ENCODE data around the gene MAD2L1. TPM values are rescaled to one million over a fixed set of nuclear protein-coding genes. Genes with fewer than 3 reads are reported as not detected.
A peak's percentile ranks its signal among the peaks of the same experiment; 100 is the strongest.
"Not testable (repeated sequence)": the region's sequence is repeated elsewhere in the genome, so short reads cannot be mapped to it uniquely, and the experiment has no call there.

Gene MAD2L1
- total RNA-seq: 7.7 and 18.3 TPM in 2 replicates

DNA sequence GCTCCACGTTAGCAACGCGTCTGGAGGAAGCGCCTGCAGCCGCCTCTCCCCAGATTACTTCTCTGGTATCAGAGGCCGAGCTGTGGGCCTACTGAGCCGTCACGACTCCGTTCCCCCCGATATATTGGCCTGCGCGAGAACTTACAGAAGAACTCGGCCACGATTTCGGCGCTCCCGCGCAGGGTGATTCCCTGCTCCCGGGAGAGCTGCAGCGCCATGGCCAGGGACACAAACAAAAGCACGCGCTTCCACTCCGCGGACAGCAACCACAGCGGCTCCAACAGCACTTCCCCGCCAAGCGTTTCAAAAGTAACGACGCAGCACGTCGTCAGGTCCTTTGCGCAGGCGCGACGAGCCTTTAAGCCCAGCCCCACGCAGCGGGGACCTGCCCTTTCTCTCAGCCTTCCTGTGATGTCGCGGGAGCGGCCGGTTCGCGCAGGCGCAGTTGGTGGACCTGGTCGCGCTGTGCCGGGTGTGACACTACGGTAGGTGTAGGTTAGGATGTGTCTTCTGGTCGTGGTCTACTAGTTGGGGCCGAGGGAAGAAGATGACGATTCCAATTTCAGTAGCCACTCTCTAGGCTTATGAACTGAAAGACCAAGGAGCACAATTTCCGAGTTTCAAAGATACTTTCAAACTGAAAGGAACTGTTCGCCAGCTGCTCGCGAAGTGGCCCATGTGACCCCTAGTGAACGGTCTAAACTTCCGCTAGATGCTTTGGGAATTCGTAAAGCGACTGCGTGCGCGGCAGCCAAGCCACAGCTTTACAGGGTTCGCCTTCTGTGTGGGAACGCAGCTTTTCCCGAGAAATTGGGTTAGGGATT, at the start of gene MAD2L1:
TSS of gene MAD2L1 (minus strand) at position 332 of the 824 bp plus-strand sequence. CDS start at position 218, 114 bp downstream.
- peak; percentile 99 for DNase-seq (ENCODE audit: low read depth in 2 of 2)

DNA sequence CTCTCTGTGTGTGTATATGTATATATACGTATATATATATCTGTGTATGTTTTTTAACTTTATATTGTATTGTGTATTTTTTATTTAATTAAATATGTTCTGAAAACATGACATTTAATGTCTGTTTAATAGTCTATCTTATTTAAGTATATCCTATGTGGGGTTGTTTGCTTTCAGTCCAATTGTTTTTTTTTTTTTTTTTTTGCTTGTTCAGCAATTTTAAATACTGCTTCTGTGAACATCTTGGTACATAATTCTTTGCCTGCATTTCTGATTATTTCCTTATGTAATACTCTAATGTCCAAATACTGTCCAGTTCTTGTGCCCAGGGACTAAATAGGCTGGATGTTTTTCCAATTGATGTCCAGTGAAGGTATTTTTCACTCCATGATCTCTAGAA, 45.1 kb upstream of the MAD2L1 start:
- no peak for DNase-seq (ENCODE audit: low read depth in 2 of 2)

GRCh38 chr4:120109406-120109805, 42.8 kb upstream of the MAD2L1 start:
- no peak for DNase-seq (ENCODE audit: low read depth in 2 of 2)

GRCh38 chr4:120105472-120105871, 38.8 kb upstream of the MAD2L1 start:
- no peak for DNase-seq (ENCODE audit: low read depth in 2 of 2)

- no peak for DNase-seq (ENCODE audit: low read depth in 2 of 2)
Observed at GRCh38 chr4:120096508-120097297, 30.1 kb upstream of the MAD2L1 start.

- no peak for DNase-seq (ENCODE audit: low read depth in 2 of 2)
Observed at GRCh38 chr4:120088507-120088906, 21.9 kb upstream of the MAD2L1 start.

DNA sequence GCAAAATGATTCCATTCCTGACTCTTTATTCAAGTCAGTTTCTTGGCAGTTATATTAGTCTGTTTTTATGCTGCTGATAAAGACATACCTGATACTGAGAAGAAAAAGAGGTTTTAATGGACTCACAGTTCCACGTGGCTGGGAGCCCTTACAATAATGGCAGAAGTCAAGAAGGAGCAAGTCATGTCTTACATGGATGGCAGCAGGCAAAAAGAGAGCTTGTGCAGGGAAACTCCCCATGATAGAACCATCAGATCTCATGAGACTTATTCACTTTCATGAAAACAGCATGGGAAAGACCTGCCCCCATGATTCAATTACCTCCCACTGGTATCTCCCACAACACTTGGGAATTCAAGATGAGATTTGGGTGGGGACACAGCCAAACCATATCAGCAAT, 21.4 kb upstream of the MAD2L1 start:
- not testable (repeated sequence) for DNase-seq (ENCODE audit: low read depth in 2 of 2)

GRCh38 chr4:120085705-120086104, 19.1 kb upstream of the MAD2L1 start:
- peak in 1 of 2 donors; percentile 2 for DNase-seq (ENCODE audit: low read depth in 2 of 2)

DNA sequence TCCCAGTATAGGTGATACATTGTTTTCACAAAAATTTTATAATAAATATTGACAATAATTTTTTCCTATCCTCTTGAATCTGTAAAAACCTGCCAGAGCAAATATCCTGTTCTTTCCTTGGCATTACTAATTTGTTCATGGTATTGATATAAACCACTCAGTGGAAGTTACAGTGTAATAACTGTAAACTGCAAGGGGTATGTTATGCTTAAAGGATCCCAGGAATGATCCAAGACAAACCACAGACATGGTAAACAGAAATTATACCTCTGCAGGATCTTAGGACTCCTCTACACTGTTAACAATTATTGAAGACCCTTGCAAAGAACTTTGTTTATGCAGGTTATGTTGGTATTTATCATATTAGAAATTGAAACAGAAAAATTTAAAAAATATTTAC, 17.7 kb upstream of the MAD2L1 start:
- DNase-seq (ENCODE audit: low read depth in 2 of 2): no peak

DNA sequence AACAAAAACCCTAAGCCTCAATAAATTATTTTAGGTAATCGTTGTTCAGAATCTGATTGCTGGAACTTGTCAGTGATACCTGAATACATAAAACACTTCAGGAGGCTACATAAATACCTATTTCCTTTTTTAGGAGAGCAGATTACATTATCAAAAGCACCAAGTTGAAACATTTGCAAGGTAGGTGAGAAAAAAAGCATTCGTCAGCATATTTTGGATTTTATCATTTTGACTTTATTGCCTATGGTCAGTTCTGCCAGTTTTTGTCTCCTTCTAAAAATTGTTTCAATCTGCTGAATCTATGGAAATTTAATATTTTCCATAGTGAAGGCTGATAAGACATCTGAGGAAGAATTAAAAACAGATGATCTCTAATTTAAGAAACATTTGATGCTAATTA, 16.5 kb upstream of the MAD2L1 start:
- no peak for DNase-seq (ENCODE audit: low read depth in 2 of 2)

- no peak for DNase-seq (ENCODE audit: low read depth in 2 of 2)
Observed at GRCh38 chr4:120082251-120082650, 15.6 kb upstream of the MAD2L1 start.

DNA sequence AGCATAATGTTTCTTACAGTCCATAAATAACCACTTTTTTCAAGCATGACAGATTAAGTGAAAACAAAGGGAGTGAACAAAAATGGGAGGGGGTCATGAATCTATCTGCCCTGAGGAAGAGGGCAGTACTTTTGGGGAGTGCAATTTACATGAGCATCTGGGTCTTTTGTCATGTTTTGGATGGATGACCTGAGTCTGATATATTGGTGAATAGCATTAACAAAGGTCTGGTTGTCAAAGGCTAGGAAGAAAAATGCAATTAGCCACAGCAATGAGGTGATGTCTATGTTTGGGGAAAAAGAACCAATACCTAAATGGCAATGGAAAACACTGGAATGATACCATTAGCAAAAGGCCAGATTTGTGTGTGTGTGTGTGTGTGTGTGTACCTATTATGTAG, 15.1 kb upstream of the MAD2L1 start:
- no peak for DNase-seq (ENCODE audit: low read depth in 2 of 2)

DNA sequence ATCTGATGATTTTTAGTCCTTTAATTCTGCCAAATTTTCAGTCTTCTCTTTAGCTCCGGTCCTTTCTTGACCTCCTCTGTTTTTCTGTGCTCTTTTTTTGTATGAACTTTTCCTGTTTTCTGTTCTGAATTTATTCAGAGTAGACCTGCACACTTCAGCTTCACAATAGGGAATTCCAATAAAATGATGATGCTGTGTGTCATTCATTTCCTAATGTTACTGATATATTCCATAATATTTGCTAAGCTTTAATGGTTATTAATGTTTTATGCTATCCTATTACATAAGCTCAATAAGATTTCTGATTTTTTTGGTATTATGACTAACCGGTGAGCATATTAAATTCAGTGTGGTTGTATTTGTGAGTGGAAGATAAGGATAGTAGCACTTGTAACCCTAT, 13.9 kb upstream of the MAD2L1 start:
- peak in 1 of 2 donors; percentile 7 for DNase-seq (ENCODE audit: low read depth in 2 of 2)

DNA sequence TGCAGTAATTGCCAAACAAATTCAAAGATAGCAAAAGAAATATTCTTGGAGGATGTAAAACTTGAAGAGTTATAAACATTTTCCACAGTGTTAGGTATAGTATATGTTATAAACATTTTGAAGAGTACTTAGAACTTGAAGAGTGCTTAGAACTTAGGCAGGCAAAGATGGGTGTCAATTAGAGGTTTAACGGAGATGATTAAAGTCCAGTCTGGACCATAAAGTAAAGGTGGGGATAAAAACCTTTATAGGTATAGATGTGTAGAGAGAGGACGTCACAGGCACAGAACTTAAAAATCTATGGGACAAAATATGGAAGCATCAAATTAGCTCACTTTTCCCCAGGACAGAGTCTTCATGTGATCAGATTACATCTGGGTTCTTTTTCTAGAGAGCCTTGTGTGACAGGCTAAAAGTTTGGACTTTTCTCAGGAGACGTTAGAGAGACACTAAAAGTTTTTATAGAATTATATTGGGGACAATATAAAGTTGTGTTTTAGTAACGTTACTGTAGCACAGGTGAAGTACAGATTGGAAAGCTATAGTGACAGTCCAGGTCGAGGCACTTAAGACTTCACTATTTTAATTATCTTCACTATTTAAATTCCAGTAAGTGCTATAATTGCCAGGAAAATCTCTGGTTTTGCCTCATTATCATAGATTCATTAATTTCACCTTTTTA, 13.3 kb upstream of the MAD2L1 start:
- no peak for DNase-seq (ENCODE audit: low read depth in 2 of 2)

DNA sequence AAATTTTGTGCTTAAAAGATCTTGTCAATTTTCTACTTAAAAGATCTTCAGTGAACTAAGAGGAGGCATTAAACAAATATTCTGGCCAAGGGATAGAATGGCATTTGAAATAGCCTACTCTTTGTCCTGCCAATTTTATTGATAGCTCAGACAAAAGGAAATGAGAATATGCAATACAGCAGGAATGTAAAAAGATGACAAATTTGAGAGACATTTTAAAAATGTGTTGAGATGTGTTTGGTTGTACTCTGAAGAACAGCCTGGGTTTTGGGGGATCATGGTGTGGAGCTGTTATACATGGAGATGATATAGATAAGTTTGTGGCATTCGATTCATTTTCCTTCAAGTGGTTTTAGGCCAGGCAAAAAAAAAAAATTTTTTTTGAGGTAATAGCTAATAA, 11.6 kb upstream of the MAD2L1 start:
- DNase-seq (ENCODE audit: low read depth in 2 of 2): peak in 1 of 2 donors; percentile 14

GRCh38 chr4:120071192-120071795, 4.6 kb upstream of the MAD2L1 start:
- peak; percentile 79 to 81 for DNase-seq (ENCODE audit: low read depth in 2 of 2)

GRCh38 chr4:120070196-120070595, 3.5 kb upstream of the MAD2L1 start:
- DNase-seq (ENCODE audit: low read depth in 2 of 2): no peak

GRCh38 chr4:120065974-120066516, 603 bp downstream of the MAD2L1 start:
- peak in 1 of 2 donors; percentile 4 for DNase-seq (ENCODE audit: low read depth in 2 of 2)

- DNase-seq (ENCODE audit: low read depth in 2 of 2): no peak
Observed at GRCh38 chr4:120064887-120065286, 1.8 kb downstream of the MAD2L1 start.

DNA sequence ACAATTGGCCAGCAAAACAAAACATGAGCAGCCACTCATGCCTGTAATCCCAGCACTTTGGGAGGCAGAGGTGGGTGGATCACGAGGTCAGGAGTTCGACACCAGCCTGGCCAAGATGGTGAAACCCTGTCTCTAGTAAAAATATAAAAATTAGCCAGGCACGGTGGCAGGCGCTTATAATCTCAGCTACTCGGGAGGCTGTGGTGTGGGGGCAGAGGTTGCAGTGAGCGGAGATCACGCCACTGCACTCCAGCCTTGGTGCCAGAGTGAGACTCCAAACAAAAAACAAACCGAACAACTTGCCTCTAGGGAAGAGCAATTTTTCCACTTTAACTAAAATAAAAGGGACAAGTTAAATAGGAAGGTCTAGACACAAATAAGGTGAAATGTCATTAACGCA, 2.9 kb downstream of the MAD2L1 start:
- DNase-seq (ENCODE audit: low read depth in 2 of 2): not testable (repeated sequence)

GRCh38 chr4:120062663-120063195, 3.9 kb downstream of the MAD2L1 start:
- peak in 1 of 2 donors; percentile 6 for DNase-seq (ENCODE audit: low read depth in 2 of 2)

Measured in lung microvascular endothelial cell (primary cell).